KMS-11 (cell line): Measurements from ENCODE around the gene ALS2.

ENCODE experiments used
- H2AFZ ChIP-seq: fragments of 200-600 bp; sonication (generic); 2 replicates; pipeline ENCODE4 v1.6.1; 2016; ENCODE audit warnings: antibody characterized with exemption, mixed run types, low read depth
- H3K27ac ChIP-seq: fragments of 200-600 bp; sonication (generic); 2 replicates; pipeline ENCODE4 v1.6.1; 2016; ENCODE audit warnings: mild to moderate bottlenecking, mixed run types
- H3K27me3 ChIP-seq: fragments of 200-600 bp; sonication (generic); 2 replicates; pipeline ENCODE4 v1.6.1; 2017; ENCODE audit warnings: mild to moderate bottlenecking, low read depth, mixed run types, moderate library complexity; ENCODE audit not compliant: insufficient read depth
- H3K36me3 ChIP-seq: fragments of 200-600 bp; sonication (generic); 2 replicates; pipeline ENCODE4 v1.6.1; 2017; ENCODE audit warnings: mild to moderate bottlenecking, mixed run types; ENCODE audit not compliant: insufficient read depth
- H3K4me1 ChIP-seq: fragments of 200-600 bp; sonication (generic); 2 replicates; pipeline ENCODE4 v1.6.1; 2016; ENCODE audit warnings: mild to moderate bottlenecking, low read depth, mixed run types; ENCODE audit not compliant: poor library complexity, severe bottlenecking
- H3K4me2 ChIP-seq: fragments of 200-600 bp; sonication (generic); 2 replicates; pipeline ENCODE4 v1.7.0; 2016; ENCODE audit warnings: mild to moderate bottlenecking, mixed run types
- H3K4me3 ChIP-seq: fragments of 200-600 bp; sonication (generic); IDR thresholded peaks from 2 replicates; pipeline ENCODE4 v1.6.1; 2017; ENCODE audit warnings: low read depth, low read length, mixed read lengths; ENCODE audit not compliant: insufficient read depth
- H3K79me2 ChIP-seq: fragments of 200-600 bp; sonication (generic); 2 replicates; pipeline ENCODE4 v1.6.1; 2016; ENCODE audit warnings: low read depth, mixed run types; ENCODE audit not compliant: insufficient read depth
- H3K9ac ChIP-seq: fragments of 200-600 bp; sonication (generic); 2 replicates; pipeline ENCODE4 v1.6.1; 2016; ENCODE audit warnings: mild to moderate bottlenecking, mixed run types
- H4K20me1 ChIP-seq: fragments of 200-600 bp; sonication (generic); 2 replicates; pipeline ENCODE4 v1.6.1; 2016; ENCODE audit warnings: mild to moderate bottlenecking, mixed run types; ENCODE audit not compliant: insufficient read depth
- CTCF ChIP-seq: fragments of 200-600 bp; sonication (generic); conservative IDR thresholded peaks from 2 replicates; pipeline ENCODE4 v1.6.1; 2017; ENCODE audit warnings: low read depth, mild to moderate bottlenecking, antibody characterized with exemption, low read length, moderate library complexity, mixed read lengths

ALS2 gene

DNA sequence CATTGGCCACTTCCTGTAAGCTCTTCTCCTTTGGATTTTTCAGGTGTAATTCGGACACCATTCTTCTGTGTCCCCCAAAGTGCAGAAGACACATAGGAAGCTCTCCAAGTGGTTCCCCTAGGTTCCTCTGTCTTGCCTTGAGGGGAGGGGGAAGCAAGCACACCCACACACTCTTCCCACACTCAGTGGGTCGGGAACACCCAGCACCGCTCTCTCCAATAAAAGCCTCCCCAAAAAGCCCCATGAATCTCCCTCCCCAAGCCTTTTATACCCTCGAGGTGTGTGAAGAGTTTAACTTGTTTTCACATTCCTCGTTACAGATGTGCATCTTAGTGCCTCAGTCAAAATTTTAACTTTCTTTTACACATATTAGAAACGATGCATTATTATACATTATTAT, 127.5 kb downstream of the ALS2 start:
- Histone ChIP-seq H3K79me2 (no peaks in the 10 kb centered on the region), H4K20me1 (no peaks in the 10 kb centered on the region), H3K4me3 (no peak overlapping the region), H3K4me1 (no peaks in the 10 kb centered on the region), H2AFZ (no peak overlapping the region), H3K4me2 (no peak overlapping the region), H3K27ac (no peak overlapping the region), H3K27me3 (no peaks in the 10 kb centered on the region), H3K9ac (no peak overlapping the region), H3K36me3 (no peaks in the 10 kb centered on the region)
- no peak for TF ChIP-seq CTCF
